ENCODE measurements around the gene MR1. TPM values are rescaled to one million over a fixed set of nuclear protein-coding genes. Genes with fewer than 3 reads are reported as not detected.
A peak's percentile ranks its signal among the peaks of the same experiment; 100 is the strongest.

MR1 gene
- total and polyA plus RNA-seq, 9 of the 15 experiments (the other 6 are each of a cell fraction or from before 2014, with no cell fraction given) = 9.7 to 21.7 (median 15.6) TPM

- TF ChIP-seq TCF7L2 (IDR thresholded peaks at IDR 0.05; ENCODE audit: low read depth, low read length) (no peak; the same call in 1 of the 2 replicates), TOE1 (IDR thresholded peaks at IDR 0.05; ENCODE audit: borderline replicate concordance) (peak; percentile 90; the same call in 1 of the 2 replicates), TOE1 (CRISPR knock-in tag; IDR thresholded peaks at IDR 0.05; ENCODE audit: borderline replicate concordance, low read depth) (0 out of 2 replicates have a peak, but pooled peaks have one; percentile 64), PTRF (tag; IDR thresholded peaks at IDR 0.05) (no peak), ZFP91 (CRISPR knock-in tag; IDR thresholded peaks at IDR 0.05) (peak; percentile 98), ZNF717 (CRISPR knock-in tag; IDR thresholded peaks at IDR 0.05) (no peak), FOS (IDR thresholded peaks at IDR 0.05; ENCODE audit: extremely low read depth, insufficient read length) (peak; percentile 66), BRD9 (IDR thresholded peaks at IDR 0.05; ENCODE audit: low read depth, partially characterized antibody) (no peak), SPI1 (IDR thresholded peaks at IDR 0.05; ENCODE audit: borderline replicate concordance, low read depth, low read length) (no peak; the same call in 1 of the 2 replicates), ZNF444 (CRISPR knock-in tag; IDR thresholded peaks at IDR 0.05) (no peak), GTF3C2 (IDR thresholded peaks at IDR 0.05; ENCODE audit: borderline replicate concordance, extremely low read depth, insufficient read length) (no peak), NCOA6 (IDR thresholded peaks at IDR 0.05) (no peak), ZNF407 (IDR thresholded peaks at IDR 0.05; ENCODE audit: low read depth) (no peak), SETDB1 (IDR thresholded peaks at IDR 0.05; ENCODE audit: low read length) (no peak)
Observed at GRCh38 chr1:181088079-181089016, 54.6 kb downstream of the MR1 start, which contains the start of gene IER5 (continued).
